Measurements from ENCODE around the gene AP1G1. TPM values are rescaled to one million over a fixed set of nuclear protein-coding genes. Genes with fewer than 3 reads are reported as not detected.

Gene AP1G1
- total RNA-seq, 1 donor from 2014 or later = 109 TPM

- peaks cover 5% of the 10 kb centered on the region for H3K4me1 Mint-ChIP-seq (ENCODE audit: low read depth)
- no peak overlapping the region for H3K27ac Mint-ChIP-seq
- no peaks in the 10 kb centered on the region for H3K27me3 Mint-ChIP-seq
- no peak overlapping the region for H3K4me3 Mint-ChIP-seq (ENCODE audit: low read depth)
- H3K9me3 Mint-ChIP-seq (ENCODE audit: low read depth) = no peaks in the 10 kb centered on the region
- no peak for DNase-seq (ENCODE audit: low spot score, unreplicated experiment)
- peaks cover 9% of the 10 kb centered on the region for H3K36me3 Mint-ChIP-seq (ENCODE audit: insufficient read depth)
- TF ChIP-seq, protein P1, sequence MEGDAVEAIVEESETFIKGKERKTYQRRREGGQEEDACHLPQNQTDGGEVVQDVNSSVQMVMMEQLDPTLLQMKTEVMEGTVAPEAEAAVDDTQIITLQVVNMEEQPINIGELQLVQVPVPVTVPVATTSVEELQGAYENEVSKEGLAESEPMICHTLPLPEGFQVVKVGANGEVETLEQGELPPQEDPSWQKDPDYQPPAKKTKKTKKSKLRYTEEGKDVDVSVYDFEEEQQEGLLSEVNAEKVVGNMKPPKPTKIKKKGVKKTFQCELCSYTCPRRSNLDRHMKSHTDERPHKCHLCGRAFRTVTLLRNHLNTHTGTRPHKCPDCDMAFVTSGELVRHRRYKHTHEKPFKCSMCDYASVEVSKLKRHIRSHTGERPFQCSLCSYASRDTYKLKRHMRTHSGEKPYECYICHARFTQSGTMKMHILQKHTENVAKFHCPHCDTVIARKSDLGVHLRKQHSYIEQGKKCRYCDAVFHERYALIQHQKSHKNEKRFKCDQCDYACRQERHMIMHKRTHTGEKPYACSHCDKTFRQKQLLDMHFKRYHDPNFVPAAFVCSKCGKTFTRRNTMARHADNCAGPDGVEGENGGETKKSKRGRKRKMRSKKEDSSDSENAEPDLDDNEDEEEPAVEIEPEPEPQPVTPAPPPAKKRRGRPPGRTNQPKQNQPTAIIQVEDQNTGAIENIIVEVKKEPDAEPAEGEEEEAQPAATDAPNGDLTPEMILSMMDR (IDR thresholded peaks at IDR 0.05; ENCODE audit: unreplicated experiment) = no peak
Observed at GRCh38 chr16:71778780-71779179, 29.9 kb downstream of the AP1G1 start.

GRCh38 chr16:71777329-71777728, 31.3 kb downstream of the AP1G1 start:
- TF ChIP-seq, protein P1 (IDR thresholded peaks at IDR 0.05; ENCODE audit: unreplicated experiment) = no peak
- Mint-ChIP-seq H3K9me3 (ENCODE audit: low read depth) (no peaks in the 10 kb centered on the region), H3K36me3 (ENCODE audit: insufficient read depth) (peaks cover 11% of the 10 kb centered on the region), H3K27me3 (no peaks in the 10 kb centered on the region), H3K27ac (no peak overlapping the region), H3K4me1 (ENCODE audit: low read depth) (peaks cover 5% of the 10 kb centered on the region), H3K4me3 (ENCODE audit: low read depth) (no peak overlapping the region)
- DNase-seq (ENCODE audit: low spot score, unreplicated experiment) = no peak

DNA sequence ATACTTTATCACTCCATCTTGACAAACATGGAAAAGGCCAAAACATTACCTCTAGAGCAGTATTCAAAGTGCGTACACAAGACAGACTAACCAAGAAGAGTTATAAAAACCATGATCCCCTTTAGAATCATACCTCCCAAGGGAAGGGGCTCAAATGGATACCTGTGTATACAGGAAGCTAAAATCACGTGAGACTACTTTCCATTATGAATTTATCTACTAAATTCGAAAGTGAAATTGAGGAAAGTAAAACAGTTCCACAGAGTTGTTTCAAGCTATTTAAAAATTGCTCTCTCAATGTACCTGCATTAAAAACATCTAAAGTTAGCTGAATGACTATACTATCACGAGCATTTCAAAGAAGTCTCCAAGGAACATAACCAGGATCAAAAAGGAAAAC, 32.7 kb downstream of the AP1G1 start:
- no peak for DNase-seq (ENCODE audit: low spot score, unreplicated experiment)
- Mint-ChIP-seq H3K27ac (no peak overlapping the region), H3K27me3 (no peaks in the 10 kb centered on the region), H3K4me3 (ENCODE audit: low read depth) (no peak overlapping the region), H3K9me3 (ENCODE audit: low read depth) (no peaks in the 10 kb centered on the region), H3K4me1 (ENCODE audit: low read depth) (no peaks in the 10 kb centered on the region), H3K36me3 (ENCODE audit: insufficient read depth) (peaks cover 15% of the 10 kb centered on the region)
- TF ChIP-seq, protein P1 (IDR thresholded peaks at IDR 0.05; ENCODE audit: unreplicated experiment) = no peak

GRCh38 chr16:71771571-71771970, 37.1 kb downstream of the AP1G1 start:
- Mint-ChIP-seq H3K9me3 (ENCODE audit: low read depth) (no peaks in the 10 kb centered on the region), H3K27me3 (no peaks in the 10 kb centered on the region), H3K36me3 (ENCODE audit: insufficient read depth) (peaks cover 24% of the 10 kb centered on the region), H3K27ac (no peak overlapping the region), H3K4me3 (ENCODE audit: low read depth) (no peak overlapping the region), H3K4me1 (ENCODE audit: low read depth) (no peaks in the 10 kb centered on the region)
- TF ChIP-seq, protein P1 (IDR thresholded peaks at IDR 0.05; ENCODE audit: unreplicated experiment) = no peak
- no peak for DNase-seq (ENCODE audit: low spot score, unreplicated experiment)

DNA sequence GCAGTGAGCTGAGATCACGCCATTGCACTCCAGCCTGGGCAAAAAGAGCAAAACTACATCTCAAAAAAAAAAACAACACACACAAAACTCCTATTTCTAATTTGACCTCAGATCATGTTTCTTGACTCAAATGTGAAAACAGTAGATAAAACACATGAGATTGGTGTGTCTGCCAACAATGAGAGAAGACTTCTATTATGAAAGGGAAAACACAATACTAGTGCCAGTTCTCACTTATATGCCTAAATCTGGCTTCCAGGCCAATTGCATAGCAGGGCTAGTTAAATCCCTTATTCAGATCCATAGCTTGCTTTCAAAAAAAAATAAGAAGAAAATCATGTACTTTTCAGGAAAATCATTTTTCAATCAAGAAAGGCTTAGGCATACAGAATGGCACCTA, 39.4 kb downstream of the AP1G1 start:
- Mint-ChIP-seq H3K27me3 (no peaks in the 10 kb centered on the region), H3K4me3 (ENCODE audit: low read depth) (no peak overlapping the region), H3K27ac (no peak overlapping the region), H3K36me3 (ENCODE audit: insufficient read depth) (peaks cover 19% of the 10 kb centered on the region), H3K4me1 (ENCODE audit: low read depth) (no peaks in the 10 kb centered on the region), H3K9me3 (ENCODE audit: low read depth) (no peaks in the 10 kb centered on the region)
- no peak for DNase-seq (ENCODE audit: low spot score, unreplicated experiment)
- TF ChIP-seq, protein P1 (IDR thresholded peaks at IDR 0.05; ENCODE audit: unreplicated experiment) = no peak
